ENCODE results near the gene MSH2.

DNA sequence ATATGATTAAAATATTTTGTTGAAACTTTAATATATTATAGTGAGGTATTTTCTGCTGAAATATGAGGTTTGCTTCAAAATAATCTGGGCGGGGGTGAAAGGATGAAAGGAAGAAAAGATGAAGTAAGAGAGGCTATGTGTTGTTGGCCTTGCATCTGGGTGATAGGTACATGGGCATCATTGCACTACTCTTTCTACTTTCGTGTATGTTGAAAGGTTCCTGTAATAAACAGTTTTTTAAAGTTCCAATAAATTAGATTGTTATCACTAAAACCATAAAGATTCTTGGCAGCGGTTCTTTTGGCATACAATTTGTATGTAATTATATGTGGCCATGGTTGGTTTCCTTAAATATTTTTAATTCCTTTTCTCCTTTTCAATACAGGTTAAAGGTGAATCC is 23.6 kb upstream of the MSH2 start:
- TF ChIP-seq, protein P1, sequence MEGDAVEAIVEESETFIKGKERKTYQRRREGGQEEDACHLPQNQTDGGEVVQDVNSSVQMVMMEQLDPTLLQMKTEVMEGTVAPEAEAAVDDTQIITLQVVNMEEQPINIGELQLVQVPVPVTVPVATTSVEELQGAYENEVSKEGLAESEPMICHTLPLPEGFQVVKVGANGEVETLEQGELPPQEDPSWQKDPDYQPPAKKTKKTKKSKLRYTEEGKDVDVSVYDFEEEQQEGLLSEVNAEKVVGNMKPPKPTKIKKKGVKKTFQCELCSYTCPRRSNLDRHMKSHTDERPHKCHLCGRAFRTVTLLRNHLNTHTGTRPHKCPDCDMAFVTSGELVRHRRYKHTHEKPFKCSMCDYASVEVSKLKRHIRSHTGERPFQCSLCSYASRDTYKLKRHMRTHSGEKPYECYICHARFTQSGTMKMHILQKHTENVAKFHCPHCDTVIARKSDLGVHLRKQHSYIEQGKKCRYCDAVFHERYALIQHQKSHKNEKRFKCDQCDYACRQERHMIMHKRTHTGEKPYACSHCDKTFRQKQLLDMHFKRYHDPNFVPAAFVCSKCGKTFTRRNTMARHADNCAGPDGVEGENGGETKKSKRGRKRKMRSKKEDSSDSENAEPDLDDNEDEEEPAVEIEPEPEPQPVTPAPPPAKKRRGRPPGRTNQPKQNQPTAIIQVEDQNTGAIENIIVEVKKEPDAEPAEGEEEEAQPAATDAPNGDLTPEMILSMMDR (IDR thresholded peaks at IDR 0.05; ENCODE audit: low read length): no peak
- TF ChIP-seq EZH2 (IDR thresholded peaks at IDR 0.05; ENCODE audit: borderline replicate concordance, low read length): no peak

All from OCI-LY1 (cell line).